ENCODE data around the gene NRAP. TPM values are rescaled to one million over a fixed set of nuclear protein-coding genes. Genes with fewer than 3 reads are reported as not detected.

NRAP gene
- total and polyA plus RNA-seq, 12 donors, result 168 to 1,999 (median 1,161) TPM

GRCh38 chr10:113686028-113686427, 22.2 kb upstream of the NRAP start:
- no peaks in the 10 kb centered on the region for H3K27me3 ChIP-seq
- no peak overlapping the region for H3K27ac ChIP-seq
- peaks cover 0 to 67% (median 37%) of the 10 kb centered on the region in 11 donors for H3K9me3 ChIP-seq
- H3K36me3 ChIP-seq, result peaks cover 0 to 28% (median 4%) of the 10 kb centered on the region in 9 donors
- no peak for TF ChIP-seq CTCF (IDR thresholded peaks at IDR 0.05)
- H3K4me1 ChIP-seq, result peaks cover 0 to 23% (median 10%) of the 10 kb centered on the region in 9 donors
- H3K4me3 ChIP-seq, result no peak overlapping the region
- ATAC-seq, result no peak
- 90 to 94% methylated on average over 3 of the region's 3 CpGs for WGBS, 2 donors
- intact Hi-C loops (cut with DNase I), result no loop called here
- no peak for DNase-seq

GRCh38 chr10:113683300-113683699, 19.5 kb upstream of the NRAP start:
- ATAC-seq (no peak), DNase-seq (no peak)
- Histone ChIP-seq H3K9me3 (peaks cover 0 to 42% (median 28%) of the 10 kb centered on the region in 11 donors), H3K27me3 (no peaks in the 10 kb centered on the region), H3K4me3 (no peak overlapping the region), H3K27ac (no peak overlapping the region), H3K36me3 (peaks cover 0 to 28% (median 4%) of the 10 kb centered on the region in 9 donors), H3K4me1 (peaks cover 0 to 22% (median 17%) of the 10 kb centered on the region in 9 donors)
- 92 to 96% methylated on average over 2 of the region's 2 CpGs for whole genome bisulfite sequencing, 2 donors
- TF ChIP-seq CTCF (IDR thresholded peaks at IDR 0.05), result no peak
- intact Hi-C loops (cut with DNase I), result no loop called here

- intact Hi-C loops (cut with DNase I), result no loop called here
- ATAC-seq (no peak), DNase-seq (no peak)
- Histone ChIP-seq H3K27me3 (no peaks in the 10 kb centered on the region), H3K27ac (peak overlapping the region in 4 of 10 donors; percentile 88 to 98 (median 97)), H3K4me1 (peaks cover 0 to 22% (median 17%) of the 10 kb centered on the region in 9 donors), H3K36me3 (peaks cover 0 to 21% (median 4%) of the 10 kb centered on the region in 9 donors), H3K4me3 (peak overlapping the region in 3 of 10 donors; percentile 87 to 99 (median 88)), H3K9me3 (peaks cover 0 to 27% (median 20%) of the 10 kb centered on the region in 11 donors)
- WGBS, 2 donors, result 75% methylated on average over 5 of the region's 5 CpGs
- no peak for TF ChIP-seq CTCF (IDR thresholded peaks at IDR 0.05)
These were observed 18.0 kb upstream of the NRAP start for GRCh38 chr10:113681533-113682470.

GRCh38 chr10:113680190-113681111, 16.6 kb upstream of the NRAP start:
- Histone ChIP-seq H3K9me3 (peaks cover 0 to 14% (median 8%) of the 10 kb centered on the region in 11 donors), H3K27me3 (no peaks in the 10 kb centered on the region), H3K27ac (peak overlapping the region; percentile 88 to 99 (median 97)), H3K4me1 (peaks cover 0 to 22% (median 17%) of the 10 kb centered on the region in 9 donors), H3K36me3 (peaks cover 0 to 12% (median 4%) of the 10 kb centered on the region in 9 donors), H3K4me3 (peak overlapping the region; percentile 70 to 100 (median 93))
- DNase-seq (peak; percentile 26 to 41), ATAC-seq (peak; percentile 22 to 66 (median 50))
- WGBS, 2 donors, result 6 to 7% methylated on average over 28 of the region's 28 CpGs
- TF ChIP-seq CTCF (IDR thresholded peaks at IDR 0.05), result no peak
- intact Hi-C loops (cut with DNase I), result no loop called here
